ENCODE results near the gene PLCH1. TPM values are rescaled to one million over a fixed set of nuclear protein-coding genes. Genes with fewer than 3 reads are reported as not detected.

Gene PLCH1
- total and polyA plus RNA-seq, 4 experiments from 2014 or later: 0.02 TPM; not detected in 3

GRCh38 chr3:155594526-155595187 is 150.2 kb downstream of the PLCH1 start:
- CTCF ChIA-PET (ENCODE audit: partially characterized antibody): no interaction called here
- H3K36me3 Mint-ChIP-seq: no peaks in the 10 kb centered on the region
- Histone ChIP-seq H3K4me3 (ENCODE audit: low read length in 2 of 2) (no peak overlapping the region), H3K9me3 (ENCODE audit: control insufficient read depth in 1 of 2, low read length in 2 of 2) (no peaks in the 10 kb centered on the region), H3K27ac (ENCODE audit: low read depth, low read length) (no peak overlapping the region), H3K27me3 (ENCODE audit: insufficient read depth, low read length) (no peaks in the 10 kb centered on the region), H3K4me1 (ENCODE audit: insufficient read depth, low read length) (no peaks in the 10 kb centered on the region), H3K36me3 (ENCODE audit: insufficient read depth, low read length) (no peaks in the 10 kb centered on the region)
- H3K9me3 Mint-ChIP-seq: peaks cover 0 to 2% (median 0%) of the 10 kb centered on the region in 8 donors
- no peak for DNase-seq
- H3K4me1 Mint-ChIP-seq: no peaks in the 10 kb centered on the region
- peaks cover 0 to 3% of the 10 kb centered on the region in 2 donors for H3K27me3 Mint-ChIP-seq
- intact Hi-C loops (cut with micrococcal nuclease): no loop called here
- no peak overlapping the region for H3K4me3 Mint-ChIP-seq
- no peak overlapping the region for H3K27ac Mint-ChIP-seq
- POLR2A ChIA-PET (ENCODE audit: partially characterized antibody): no interaction called here

DNA sequence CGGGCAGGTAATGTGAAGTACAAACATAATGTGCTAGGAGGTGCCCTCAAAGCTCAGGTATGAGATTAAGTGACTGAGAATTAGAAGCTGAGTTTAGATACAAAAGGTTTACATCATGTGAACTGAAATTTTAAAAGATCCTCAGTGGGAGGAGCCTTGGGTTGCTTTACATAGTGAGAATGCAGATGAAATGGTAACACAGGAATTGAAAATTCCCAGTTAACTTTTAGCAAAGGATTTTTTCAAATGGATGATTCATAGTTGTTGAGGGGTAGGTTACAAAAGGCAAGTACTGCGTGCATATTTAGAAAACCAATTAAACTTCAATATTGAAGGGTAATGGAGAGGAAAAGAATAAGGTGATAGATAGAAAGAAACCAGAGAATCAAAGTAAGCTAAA is 157.3 kb downstream of the PLCH1 start:
- intact Hi-C loops (cut with micrococcal nuclease): no loop called here
- peaks cover 1 to 6% of the 10 kb centered on the region in 2 donors for H3K27me3 Mint-ChIP-seq
- H3K4me3 Mint-ChIP-seq: no peak overlapping the region
- H3K9me3 ChIP-seq (ENCODE audit: control insufficient read depth in 1 of 2, low read length in 2 of 2): no peaks in the 10 kb centered on the region
- H3K27me3 ChIP-seq (ENCODE audit: insufficient read depth, low read length): no peaks in the 10 kb centered on the region
- H3K9me3 Mint-ChIP-seq: peaks cover 0 to 2% (median 0%) of the 10 kb centered on the region in 8 donors
- H3K4me3 ChIP-seq (ENCODE audit: low read length in 2 of 2): no peak overlapping the region
- no peak overlapping the region for H3K27ac Mint-ChIP-seq
- no peaks in the 10 kb centered on the region for H3K36me3 Mint-ChIP-seq
- H3K36me3 ChIP-seq (ENCODE audit: insufficient read depth, low read length): no peaks in the 10 kb centered on the region
- no peak overlapping the region for H3K27ac ChIP-seq (ENCODE audit: low read depth, low read length)
- DNase-seq: no peak
- ChIA-PET POLR2A (ENCODE audit: partially characterized antibody) (no interaction called here), CTCF (ENCODE audit: partially characterized antibody) (no interaction called here)
- H3K4me1 ChIP-seq (ENCODE audit: insufficient read depth, low read length): no peaks in the 10 kb centered on the region
- H3K4me1 Mint-ChIP-seq: no peaks in the 10 kb centered on the region

DNA sequence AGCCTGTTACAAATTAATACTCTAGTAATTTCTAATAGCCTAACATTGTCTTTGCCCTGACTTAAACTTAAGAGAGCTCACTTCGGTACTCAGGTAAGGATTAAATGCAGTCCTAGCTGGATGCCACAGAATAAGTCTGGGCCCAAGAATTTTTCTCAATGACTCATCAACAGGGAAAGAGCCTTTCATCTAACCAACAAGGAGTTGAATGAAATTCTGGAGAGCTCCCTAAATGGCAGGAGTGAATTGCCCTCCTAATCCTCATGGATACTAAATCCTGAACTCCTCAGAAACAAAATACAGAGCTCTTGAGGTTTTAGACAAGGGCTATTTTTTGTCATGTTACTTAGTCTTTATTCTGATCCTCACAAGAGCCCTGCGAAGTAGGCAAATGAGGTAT is 159.5 kb downstream of the PLCH1 start:
- Histone ChIP-seq H3K4me3 (ENCODE audit: low read length in 2 of 2) (no peak overlapping the region), H3K27ac (ENCODE audit: low read depth, low read length) (no peak overlapping the region), H3K9me3 (ENCODE audit: control insufficient read depth in 1 of 2, low read length in 2 of 2) (no peaks in the 10 kb centered on the region), H3K27me3 (ENCODE audit: insufficient read depth, low read length) (no peaks in the 10 kb centered on the region), H3K4me1 (ENCODE audit: insufficient read depth, low read length) (no peaks in the 10 kb centered on the region), H3K36me3 (ENCODE audit: insufficient read depth, low read length) (no peaks in the 10 kb centered on the region)
- Mint-ChIP-seq H3K4me1 (peaks cover 0 to 4% (median 3%) of the 10 kb centered on the region in 4 donors), H3K27me3 (peaks cover 6 to 7% of the 10 kb centered on the region in 2 donors), H3K9me3 (peaks cover 0 to 2% (median 0%) of the 10 kb centered on the region in 8 donors), H3K4me3 (no peak overlapping the region), H3K36me3 (no peaks in the 10 kb centered on the region), H3K27ac (no peak overlapping the region)
- intact Hi-C loops (cut with micrococcal nuclease): no loop called here
- ChIA-PET POLR2A (ENCODE audit: partially characterized antibody) (no interaction called here), CTCF (ENCODE audit: partially characterized antibody) (no interaction called here)
- no peak for DNase-seq

GRCh38 chr3:155581579-155581978 is 163.3 kb downstream of the PLCH1 start:
- H3K4me1 Mint-ChIP-seq: peaks cover 0 to 4% (median 3%) of the 10 kb centered on the region in 4 donors
- CTCF ChIA-PET (ENCODE audit: partially characterized antibody): no interaction called here
- DNase-seq: peak in 1 of 5 donors; percentile 1
- H3K27me3 Mint-ChIP-seq: peaks cover 6 to 9% of the 10 kb centered on the region in 2 donors
- POLR2A ChIA-PET (ENCODE audit: partially characterized antibody): no interaction called here
- peak overlapping the region in 3 of 8 donors; percentile 0 to 11 (median 2) for H3K4me3 Mint-ChIP-seq
- intact Hi-C loops (cut with micrococcal nuclease): no loop called here
- H3K27ac Mint-ChIP-seq: no peak overlapping the region
- H3K27me3 ChIP-seq (ENCODE audit: insufficient read depth, low read length): no peaks in the 10 kb centered on the region
- H3K36me3 Mint-ChIP-seq: no peaks in the 10 kb centered on the region
- no peaks in the 10 kb centered on the region for H3K36me3 ChIP-seq (ENCODE audit: insufficient read depth, low read length)
- H3K4me3 ChIP-seq (ENCODE audit: low read length in 2 of 2): no peak overlapping the region
- H3K9me3 Mint-ChIP-seq: peaks cover 0 to 2% (median 0%) of the 10 kb centered on the region in 8 donors
- no peaks in the 10 kb centered on the region for H3K9me3 ChIP-seq (ENCODE audit: control insufficient read depth in 1 of 2, low read length in 2 of 2)
- no peaks in the 10 kb centered on the region for H3K4me1 ChIP-seq (ENCODE audit: insufficient read depth, low read length)
- no peak overlapping the region for H3K27ac ChIP-seq (ENCODE audit: low read depth, low read length)

DNA sequence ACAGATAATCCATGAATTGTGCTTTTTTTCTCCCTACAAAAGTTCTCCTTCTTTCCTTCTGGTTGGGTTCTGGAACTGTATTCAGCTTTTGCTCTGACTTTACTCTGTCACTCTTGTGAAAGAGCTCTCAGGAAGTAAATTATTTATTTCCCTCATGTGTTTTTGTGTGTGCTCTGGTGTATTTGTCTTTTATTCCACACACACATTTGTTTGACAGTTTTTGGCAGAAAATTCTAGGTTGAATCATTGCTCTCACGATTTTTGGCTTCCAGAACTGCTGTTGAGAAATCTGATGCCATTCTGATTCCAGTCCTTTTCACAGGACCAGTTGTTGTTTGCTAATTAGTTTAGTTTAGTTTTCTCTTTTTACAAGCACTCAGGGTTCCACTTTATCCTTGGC is 172.8 kb downstream of the PLCH1 start:
- intact Hi-C loops (cut with micrococcal nuclease): no loop called here
- no peak overlapping the region for H3K27ac ChIP-seq (ENCODE audit: low read depth, low read length)
- Mint-ChIP-seq H3K36me3 (no peaks in the 10 kb centered on the region), H3K27ac (no peak overlapping the region), H3K4me1 (no peaks in the 10 kb centered on the region), H3K27me3 (peaks cover 4% of the 10 kb centered on the region in 2 donors), H3K9me3 (peaks cover 0 to 5% (median 0%) of the 10 kb centered on the region in 8 donors), H3K4me3 (no peak overlapping the region)
- ChIA-PET POLR2A (ENCODE audit: partially characterized antibody) (no interaction called here), CTCF (ENCODE audit: partially characterized antibody) (no interaction called here)
- no peak for DNase-seq
- no peak overlapping the region for H3K4me3 ChIP-seq (ENCODE audit: low read length in 2 of 2)
- no peaks in the 10 kb centered on the region for H3K36me3 ChIP-seq (ENCODE audit: insufficient read depth, low read length)
- H3K4me1 ChIP-seq (ENCODE audit: insufficient read depth, low read length): no peaks in the 10 kb centered on the region
- no peaks in the 10 kb centered on the region for H3K9me3 ChIP-seq (ENCODE audit: control insufficient read depth in 1 of 2, low read length in 2 of 2)
- no peaks in the 10 kb centered on the region for H3K27me3 ChIP-seq (ENCODE audit: insufficient read depth, low read length)

GRCh38 chr3:155568295-155568694 is 176.6 kb downstream of the PLCH1 start:
- H3K9me3 Mint-ChIP-seq: peaks cover 0 to 2% (median 0%) of the 10 kb centered on the region in 8 donors
- peaks cover 0 to 3% of the 10 kb centered on the region in 2 donors for H3K27me3 Mint-ChIP-seq
- Histone ChIP-seq H3K4me1 (ENCODE audit: insufficient read depth, low read length) (no peaks in the 10 kb centered on the region), H3K4me3 (ENCODE audit: low read length in 2 of 2) (no peak overlapping the region), H3K27me3 (ENCODE audit: insufficient read depth, low read length) (no peaks in the 10 kb centered on the region), H3K9me3 (ENCODE audit: control insufficient read depth in 1 of 2, low read length in 2 of 2) (no peaks in the 10 kb centered on the region), H3K36me3 (ENCODE audit: insufficient read depth, low read length) (no peaks in the 10 kb centered on the region), H3K27ac (ENCODE audit: low read depth, low read length) (no peak overlapping the region)
- CTCF ChIA-PET (ENCODE audit: partially characterized antibody): no interaction called here
- no peaks in the 10 kb centered on the region for H3K36me3 Mint-ChIP-seq
- no peak for DNase-seq
- H3K4me1 Mint-ChIP-seq: no peaks in the 10 kb centered on the region
- H3K27ac Mint-ChIP-seq: no peak overlapping the region
- intact Hi-C loops (cut with micrococcal nuclease): no loop called here
- no peak overlapping the region for H3K4me3 Mint-ChIP-seq
- POLR2A ChIA-PET (ENCODE audit: partially characterized antibody): no interaction called here

DNA sequence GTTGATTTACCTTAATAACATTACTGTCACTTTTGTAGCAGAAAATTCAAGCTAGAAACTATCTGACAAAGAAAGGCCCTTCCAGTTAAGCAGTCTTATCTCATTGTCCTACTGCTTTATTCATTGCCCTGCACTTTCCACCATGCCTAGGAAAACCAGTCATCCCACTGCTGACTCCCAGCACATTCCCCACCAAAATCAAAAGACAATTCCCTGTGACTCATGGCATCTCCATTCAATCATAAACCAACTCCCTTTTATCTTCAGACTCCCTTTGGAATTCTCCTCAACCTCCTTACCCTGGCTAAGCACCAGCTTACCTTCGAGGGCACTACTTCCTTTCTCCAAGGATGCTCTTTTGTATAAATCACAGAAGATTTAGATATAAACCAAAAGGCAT is 184.3 kb downstream of the PLCH1 start:
- Histone ChIP-seq H3K4me3 (ENCODE audit: low read length in 2 of 2) (no peak overlapping the region), H3K9me3 (ENCODE audit: control insufficient read depth in 1 of 2, low read length in 2 of 2) (no peaks in the 10 kb centered on the region), H3K27ac (ENCODE audit: low read depth, low read length) (no peak overlapping the region), H3K36me3 (ENCODE audit: insufficient read depth, low read length) (no peaks in the 10 kb centered on the region), H3K4me1 (ENCODE audit: insufficient read depth, low read length) (no peaks in the 10 kb centered on the region), H3K27me3 (ENCODE audit: insufficient read depth, low read length) (no peaks in the 10 kb centered on the region)
- ChIA-PET CTCF (ENCODE audit: partially characterized antibody) (no interaction called here), POLR2A (ENCODE audit: partially characterized antibody) (no interaction called here)
- Mint-ChIP-seq H3K4me3 (no peak overlapping the region), H3K27ac (no peak overlapping the region), H3K27me3 (peaks cover 0 to under 1% of the 10 kb centered on the region in 2 donors), H3K9me3 (no peaks in the 10 kb centered on the region), H3K4me1 (no peaks in the 10 kb centered on the region), H3K36me3 (no peaks in the 10 kb centered on the region)
- no peak for DNase-seq
- intact Hi-C loops (cut with micrococcal nuclease): no loop called here
